ENCODE results near the gene HCRT.

DNA sequence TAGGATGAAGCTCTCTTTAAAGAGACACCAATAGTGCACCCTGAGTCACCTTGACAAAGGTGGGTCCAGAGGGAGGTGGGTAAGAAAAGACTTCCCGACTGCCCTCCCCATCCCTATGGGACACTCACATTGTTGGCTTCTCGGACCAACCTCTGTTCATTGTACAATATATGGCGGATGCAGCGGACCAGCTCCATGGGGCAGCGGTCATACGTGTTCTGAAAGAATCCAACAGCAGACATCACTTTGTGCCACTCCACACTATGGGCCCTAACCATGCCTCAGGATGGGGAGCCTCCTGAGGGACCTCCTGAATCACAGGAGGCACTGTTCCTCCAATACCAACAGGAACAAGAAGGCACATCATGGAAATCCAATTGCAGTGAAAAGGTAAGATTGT, 39.4 kb upstream of the HCRT start:
- no peak for TF ChIP-seq GATA3 (IDR thresholded peaks at IDR 0.05; ENCODE audit: low read depth, low read length)
- no peak for TF ChIP-seq GATA2 (IDR thresholded peaks at IDR 0.05; ENCODE audit: low read depth, low read length)
